PC-9 (cell line): ENCODE data around the gene GIGYF1.

Experiments used
- EZH2 ChIP-seq: fragments of 200-600 bp; sonication (generic); IDR thresholded peaks from 2 replicates; pipeline ENCODE4 v1.8.0; 2017; ENCODE audit warnings: antibody characterized with exemption, low read depth
- TF ChIP-seq, protein P1 (sequence below): fragments of 200-600 bp; sonication (generic); conservative IDR thresholded peaks from 2 replicates; pipeline ENCODE4 v1.6.1; 2017; ENCODE audit warnings: mixed run types, antibody characterized with exemption, mild to moderate bottlenecking, moderate library complexity

DNA sequence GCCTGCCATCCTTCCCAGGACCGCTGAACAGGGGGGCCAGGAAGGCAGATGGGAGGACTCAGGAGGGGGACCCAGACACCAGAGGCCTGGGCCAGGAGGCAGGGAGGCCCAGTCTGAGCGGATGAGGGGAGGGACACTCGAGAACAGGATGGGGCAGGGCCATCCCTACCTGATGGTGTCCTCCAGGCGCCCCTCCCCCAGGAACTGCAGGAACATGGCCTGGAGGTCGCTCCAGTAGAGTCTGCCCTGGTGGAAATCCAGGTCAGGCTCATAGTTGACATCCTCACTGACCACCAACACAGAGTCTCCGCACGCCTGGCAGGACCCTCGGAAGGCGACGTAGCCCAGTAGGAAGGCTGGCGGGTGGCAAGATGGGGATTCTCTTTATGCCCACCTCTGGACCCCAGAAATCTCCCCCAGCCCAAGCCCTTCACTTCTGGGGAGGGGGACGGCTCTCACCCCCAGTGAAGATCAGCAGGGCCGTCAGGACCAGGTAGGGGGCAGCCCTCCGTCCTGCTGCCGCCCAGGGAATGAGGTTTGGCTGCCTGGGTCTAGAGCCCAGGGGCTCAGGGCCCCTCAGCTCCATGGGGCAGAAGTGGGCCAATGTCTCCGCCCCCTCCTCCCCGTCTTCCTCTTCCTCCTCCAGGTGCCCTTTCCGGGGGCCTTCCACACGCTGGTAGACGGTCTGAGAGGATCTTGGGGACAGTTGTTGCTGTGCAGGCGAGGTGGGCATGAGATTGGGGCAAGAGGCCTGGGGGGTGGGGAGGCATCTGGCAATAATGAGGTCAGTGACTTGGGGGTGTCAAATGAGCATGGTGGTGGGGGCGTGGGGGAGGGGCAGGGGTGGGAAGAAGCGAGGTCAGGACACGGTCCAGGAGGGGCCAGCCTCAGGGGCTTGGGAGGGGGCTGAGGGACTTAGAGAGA is 53.3 kb downstream of the GIGYF1 start:
- TF ChIP-seq, protein P1, sequence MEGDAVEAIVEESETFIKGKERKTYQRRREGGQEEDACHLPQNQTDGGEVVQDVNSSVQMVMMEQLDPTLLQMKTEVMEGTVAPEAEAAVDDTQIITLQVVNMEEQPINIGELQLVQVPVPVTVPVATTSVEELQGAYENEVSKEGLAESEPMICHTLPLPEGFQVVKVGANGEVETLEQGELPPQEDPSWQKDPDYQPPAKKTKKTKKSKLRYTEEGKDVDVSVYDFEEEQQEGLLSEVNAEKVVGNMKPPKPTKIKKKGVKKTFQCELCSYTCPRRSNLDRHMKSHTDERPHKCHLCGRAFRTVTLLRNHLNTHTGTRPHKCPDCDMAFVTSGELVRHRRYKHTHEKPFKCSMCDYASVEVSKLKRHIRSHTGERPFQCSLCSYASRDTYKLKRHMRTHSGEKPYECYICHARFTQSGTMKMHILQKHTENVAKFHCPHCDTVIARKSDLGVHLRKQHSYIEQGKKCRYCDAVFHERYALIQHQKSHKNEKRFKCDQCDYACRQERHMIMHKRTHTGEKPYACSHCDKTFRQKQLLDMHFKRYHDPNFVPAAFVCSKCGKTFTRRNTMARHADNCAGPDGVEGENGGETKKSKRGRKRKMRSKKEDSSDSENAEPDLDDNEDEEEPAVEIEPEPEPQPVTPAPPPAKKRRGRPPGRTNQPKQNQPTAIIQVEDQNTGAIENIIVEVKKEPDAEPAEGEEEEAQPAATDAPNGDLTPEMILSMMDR = no peak
- no peak for TF ChIP-seq EZH2
